Umbilical cord (tissue), 2 donors: Measurements from ENCODE around the gene MYD88. TPM values are rescaled to one million over a fixed set of nuclear protein-coding genes. Genes with fewer than 3 reads are reported as not detected.
"Not testable (repeated sequence)": the region's sequence is repeated elsewhere in the genome, so short reads cannot be mapped to it uniquely, and the experiment has no call there.

Experiments
- DNase-seq: peaks from one replicate; pipeline ENCODE4 v3.0.0-alpha.2; 2015; ENCODE audit warnings: low spot score
- total RNA-seq: library from RNA; depleted of rRNA; stranded (reverse); fragments of >200 nt; gene quantifications from one replicate; pipeline ENCODE4 v1.2.3, GENCODE V29; 2014; ENCODE audit warnings: low replicate concordance; ENCODE audit not compliant: insufficient read depth

The MYD88 gene
- total RNA-seq, 1 donor from 2014 or later = 16.4 TPM

DNA sequence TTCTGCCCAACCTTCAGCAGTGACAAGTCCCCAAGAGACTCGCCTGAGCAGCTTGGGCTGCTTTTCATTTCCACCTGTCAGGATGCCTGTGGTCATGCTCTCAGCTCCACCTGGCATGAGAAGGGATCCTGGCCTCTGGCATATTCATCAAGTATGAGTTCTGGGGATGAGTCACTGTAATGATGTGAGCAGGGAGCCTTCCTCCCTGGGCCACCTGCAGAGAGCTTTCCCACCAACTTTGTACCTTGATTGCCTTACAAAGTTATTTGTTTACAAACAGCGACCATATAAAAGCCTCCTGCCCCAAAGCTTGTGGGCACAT, 3.5 kb downstream of the MYD88 start:
- DNase-seq = no peak

DNA sequence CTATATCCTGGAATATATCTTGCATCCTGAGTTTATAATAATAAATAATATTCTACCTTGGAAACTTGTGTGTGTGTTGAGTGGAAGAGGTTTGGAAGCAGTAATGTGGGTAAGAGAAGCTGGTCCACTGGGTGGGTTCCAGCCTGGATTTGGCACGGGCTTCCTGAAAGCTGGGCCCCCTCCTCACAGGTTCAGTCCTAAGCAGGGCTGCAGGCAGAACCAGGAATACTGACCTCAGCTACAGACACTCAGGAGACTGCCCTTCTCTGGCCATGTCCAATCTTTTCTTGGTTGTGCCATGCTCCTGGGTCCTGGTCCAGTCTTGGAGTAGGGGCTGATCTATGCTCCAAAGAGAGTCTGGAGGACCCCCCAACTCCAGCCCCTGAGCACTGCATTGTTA, 4.5 kb downstream of the MYD88 start:
- DNase-seq = no peak

DNA sequence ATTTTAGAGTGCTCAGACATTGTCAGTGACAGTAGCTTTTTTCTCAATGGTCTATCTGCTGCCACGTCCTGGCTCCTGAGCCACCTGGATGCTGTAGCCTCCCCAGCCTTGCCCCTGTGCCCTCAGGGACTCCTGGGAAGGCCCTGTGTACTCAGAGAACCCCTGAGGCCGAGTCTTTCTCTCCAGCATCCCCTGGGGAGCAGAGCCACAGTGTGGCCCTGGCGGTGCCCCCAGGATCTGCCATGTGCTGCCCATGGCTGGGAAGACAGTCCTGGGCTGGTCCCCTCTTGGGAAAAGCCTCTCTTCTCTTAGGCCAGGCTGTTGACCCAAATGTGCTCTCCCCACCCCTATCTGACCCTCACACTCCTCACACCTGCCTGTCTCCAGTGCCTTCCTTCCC, 5.0 kb downstream of the MYD88 start:
- no peak for DNase-seq

DNA sequence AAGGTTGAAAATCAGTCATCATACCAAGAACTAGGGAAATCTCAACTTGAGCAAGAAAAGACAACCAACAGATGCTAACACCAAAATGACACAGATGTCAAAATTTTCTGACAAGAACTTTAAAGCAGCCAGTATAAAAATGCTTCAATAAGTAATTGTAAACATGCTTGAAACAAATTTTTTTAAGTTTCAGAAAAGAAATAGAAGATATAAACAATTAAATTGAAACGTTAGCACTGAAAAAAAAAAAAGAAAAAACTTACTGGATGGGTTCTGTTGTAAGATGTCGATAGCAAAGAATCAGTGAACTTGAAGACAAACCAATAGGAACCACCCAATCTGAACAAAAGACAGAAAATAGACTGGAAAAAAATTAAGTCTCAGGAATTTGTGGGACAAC, 8.0 kb downstream of the MYD88 start:
- DNase-seq = no peak

- DNase-seq = no peak
Measured at GRCh38 chr3:38147421-38147820, 9.0 kb downstream of the MYD88 start.

GRCh38 chr3:38148311-38148882, 9.9 kb downstream of the MYD88 start:
- DNase-seq = no peak

- no peak for DNase-seq
Measured at GRCh38 chr3:38149708-38150107, 11.2 kb downstream of the MYD88 start.

GRCh38 chr3:38150780-38151528, 12.5 kb downstream of the MYD88 start:
- DNase-seq = no peak

GRCh38 chr3:38151667-38152265, 13.3 kb downstream of the MYD88 start:
- DNase-seq = no peak

DNA sequence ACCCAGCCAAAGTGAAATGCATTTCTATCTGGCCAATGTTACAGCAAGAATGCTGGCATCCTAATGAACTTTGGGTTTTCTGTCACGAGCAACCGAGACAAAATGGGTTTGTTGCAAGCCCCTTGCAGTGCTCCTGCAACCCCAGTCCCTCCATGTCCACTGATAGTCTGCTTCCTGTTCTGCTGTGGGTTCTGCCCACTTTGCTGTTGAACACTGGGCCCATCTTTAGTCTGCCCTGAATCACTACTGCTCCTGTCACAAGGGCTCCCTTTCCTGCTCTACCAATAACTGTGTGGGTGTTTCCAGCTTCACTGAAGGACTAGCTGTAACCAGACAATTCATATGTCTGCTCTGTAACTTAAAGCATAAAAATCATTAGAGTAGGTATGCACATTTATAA, 14.1 kb downstream of the MYD88 start:
- DNase-seq = no peak

- no peak for DNase-seq
Measured at GRCh38 chr3:38153221-38153620, 14.8 kb downstream of the MYD88 start.

DNA sequence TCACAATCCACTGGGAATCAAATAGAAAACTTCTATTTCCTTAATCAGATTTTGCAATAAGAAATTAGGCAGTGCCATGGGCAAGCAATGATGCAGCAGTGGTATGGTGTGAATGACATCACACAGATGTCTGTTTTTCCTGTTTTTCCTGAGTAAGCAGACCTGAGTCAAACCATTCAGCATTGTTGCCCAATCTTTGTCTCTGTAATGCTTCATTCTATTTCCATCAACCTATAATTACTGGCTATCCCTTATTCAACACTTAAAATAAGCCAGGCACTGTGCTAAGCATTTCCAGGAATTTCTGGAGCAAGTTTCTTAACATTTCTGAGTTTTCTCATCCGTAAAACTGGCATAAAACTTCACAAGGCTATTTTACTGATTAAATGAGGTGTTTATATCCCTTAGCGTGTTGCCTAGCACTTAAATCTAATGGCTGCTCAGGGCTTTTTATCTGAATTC, 15.6 kb downstream of the MYD88 start:
- DNase-seq = peak; percentile 68

GRCh38 chr3:38154625-38155255, 16.3 kb downstream of the MYD88 start:
- no peak for DNase-seq

- no peak for DNase-seq
Measured at GRCh38 chr3:38155825-38156224, 17.4 kb downstream of the MYD88 start.

DNA sequence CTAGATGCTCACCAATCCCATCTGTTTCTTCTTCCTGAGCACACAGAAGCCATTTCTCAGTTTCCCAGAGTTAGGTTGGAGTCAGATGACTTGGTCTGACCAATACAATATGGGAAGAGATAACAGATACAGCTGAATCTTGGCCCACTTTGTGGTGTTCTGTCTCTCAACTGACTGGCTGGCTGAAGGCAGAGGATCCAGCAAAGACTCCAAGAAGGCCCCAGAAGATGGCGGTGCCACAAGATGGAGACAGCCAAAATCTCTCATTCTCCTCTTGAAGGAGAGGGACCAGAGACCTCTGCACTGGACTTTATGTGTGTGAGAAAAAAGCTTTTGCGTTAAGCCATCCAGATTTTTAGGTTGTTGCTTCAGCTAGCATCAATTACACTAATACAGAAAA, 18.7 kb downstream of the MYD88 start:
- DNase-seq = no peak

DNA sequence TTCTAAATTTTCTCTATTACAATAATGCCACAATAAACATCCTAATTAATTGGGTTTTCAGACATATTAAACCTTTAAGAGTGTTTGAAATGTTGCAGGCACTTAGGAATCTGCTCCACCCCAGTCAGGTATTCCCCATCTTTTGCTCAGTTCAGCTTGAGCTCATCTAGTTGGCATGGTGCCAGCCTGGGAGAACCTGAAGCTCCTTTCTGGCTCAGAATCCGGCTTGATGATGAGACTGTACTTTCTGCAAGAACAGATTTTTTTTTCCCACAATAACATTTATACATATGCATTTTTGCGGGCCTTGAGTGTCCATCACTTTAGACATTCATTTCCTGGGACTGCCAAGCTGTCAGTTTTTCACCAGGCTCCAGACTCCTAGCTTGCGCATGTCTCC, 19.1 kb downstream of the MYD88 start:
- DNase-seq = peak; percentile 74

- DNase-seq = no peak
Measured at GRCh38 chr3:38158472-38158871, 20.0 kb downstream of the MYD88 start.

DNA sequence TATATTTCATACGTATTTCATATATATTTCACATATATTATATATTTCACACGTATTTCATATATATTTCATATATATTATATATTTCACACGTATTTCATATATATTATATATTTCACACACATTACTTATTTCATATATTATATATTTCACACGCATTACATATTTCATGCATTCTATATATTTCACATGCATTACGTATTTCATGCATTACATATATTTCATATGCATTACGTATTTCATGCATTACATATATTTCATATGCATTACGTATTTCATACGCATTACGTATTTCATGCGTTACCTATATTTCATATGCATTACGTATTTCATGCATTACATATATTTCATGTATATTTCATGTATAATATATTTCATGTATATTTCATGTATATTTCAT, 22.2 kb downstream of the MYD88 start:
- not testable (repeated sequence) for DNase-seq

DNA sequence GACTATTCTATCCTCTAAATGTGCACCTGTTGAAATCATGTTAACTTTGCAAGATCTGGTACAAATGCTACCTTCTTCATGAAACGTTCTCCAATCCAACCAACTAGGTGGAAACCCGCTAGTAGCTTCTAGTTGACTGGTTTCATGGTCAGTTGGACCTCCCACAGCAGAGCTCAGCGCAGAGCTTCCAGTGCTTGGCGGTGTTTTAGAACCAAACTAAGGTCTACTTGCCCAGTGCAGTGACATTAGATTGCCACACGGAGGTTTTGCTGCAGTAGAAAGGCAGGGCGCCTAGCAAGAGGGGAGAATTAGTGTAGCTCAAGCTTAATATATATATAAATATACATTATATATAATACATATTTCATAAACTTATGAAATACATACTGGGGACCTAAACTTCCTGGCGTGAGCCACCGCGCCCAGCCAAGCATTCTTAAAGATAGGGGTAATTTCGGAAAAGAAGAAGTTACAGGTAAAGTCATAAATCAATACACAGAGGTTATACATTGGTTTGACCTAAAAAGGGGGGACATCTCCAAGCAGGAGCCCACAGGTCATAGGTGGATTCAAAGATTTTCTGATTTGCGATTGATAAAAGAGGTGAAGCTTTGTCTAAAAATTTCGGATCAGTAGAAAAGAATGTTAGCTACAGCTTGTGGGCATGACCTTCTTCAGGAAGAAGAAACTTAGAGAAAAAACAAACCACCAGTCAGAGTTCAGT, 24.8 kb downstream of the MYD88 start:
- no peak for DNase-seq

GRCh38 chr3:38163841-38164642, 25.6 kb downstream of the MYD88 start:
- no peak for DNase-seq

DNA sequence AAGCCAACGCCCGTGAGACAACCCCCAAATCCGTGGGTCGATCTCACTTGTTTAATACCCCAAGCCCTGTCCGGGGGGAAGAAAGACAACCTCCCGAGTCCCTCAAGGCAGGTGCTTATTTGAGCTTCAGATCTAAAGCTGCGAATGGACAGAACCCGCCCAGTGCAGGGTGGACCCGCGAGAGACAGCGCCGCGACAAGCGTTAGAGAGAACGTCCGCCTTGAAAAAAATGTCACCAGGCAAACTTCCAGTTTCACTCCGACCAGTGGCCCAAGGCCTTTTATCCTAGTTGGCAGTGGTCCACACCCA, 26.1 kb downstream of the MYD88 start:
- no peak for DNase-seq
